Adrenal gland (tissue), 12 donors: ENCODE measurements around the gene FAR2. TPM values are rescaled to one million over a fixed set of nuclear protein-coding genes. Genes with fewer than 3 reads are reported as not detected.

Source experiments
- DNase-seq, 7 donors: peaks; one replicate each; pipeline ENCODE4 v3.0.0-alpha.2; 2019 to 2020
- H3K27ac ChIP-seq, 5 donors: fragments of 200-600 bp; sonication (generic) in 4 of 5; 1 replicate in 3 of 5; 2 replicates in 2 of 5; pipeline versions ENCODE4 v1.5.1 to v1.8.0; 2016 to 2020; ENCODE audit warnings: mild to moderate bottlenecking in 1 of 5
- H3K27me3 ChIP-seq: fragments of 200-600 bp; 2 replicates; pipeline ENCODE4 v1.8.0; 2021
- H3K36me3 ChIP-seq, 2 donors: fragments of 200-600 bp; replicated peaks in 1 of 2; 1 replicate in 1 of 2; 2 replicates in 1 of 2; pipeline versions ENCODE4 v1.5.1 to v1.8.0; 2018 to 2022
- H3K4me1 ChIP-seq, 2 donors: fragments of 200-600 bp; replicated peaks in 1 of 2; 1 replicate in 1 of 2; 2 replicates in 1 of 2; pipeline versions ENCODE4 v1.5.1 to v1.8.0; 2018 to 2021
- H3K4me3 ChIP-seq, 4 donors: fragments of 200-600 bp; sonication (generic) in 3 of 4; one replicate each; pipeline ENCODE4 v1.5.1; 2016 to 2018
- H3K9me3 ChIP-seq, 3 donors: fragments of 200-600 bp; sonication (generic) in 1 of 3; replicated peaks in 1 of 3; 1 replicate in 2 of 3; 2 replicates in 1 of 3; pipeline versions ENCODE4 v1.5.1 to v1.8.0; 2016 to 2021
- CTCF ChIP-seq, 6 experiments: fragments of 450-650 bp in 4 of 6; fragments of 200-600 bp in 2 of 6; sonication (generic) in 1 of 6; IDR thresholded peaks; 1 replicate in 5 of 6; 2 replicates in 1 of 6; pipeline versions ENCODE4 v1.5.1 to v1.8.0; 2016 to 2021; ENCODE audit warnings: antibody characterized with exemption in 6 of 6, mild to moderate bottlenecking in 2 of 6, moderate library complexity in 1 of 6
- POLR2A ChIP-seq, 2 donors: fragments of 450-650 bp; IDR thresholded peaks; one replicate each; pipeline ENCODE4 v1.6.1; 2017; ENCODE audit warnings: antibody characterized with exemption in 2 of 2, mild to moderate bottlenecking in 2 of 2, moderate library complexity in 1 of 2
- WGBS, 4 donors: extraction: QIAGEN DNeasy Blood & Tissue Kit in 2 of 4; methylation state at CpG; one replicate each; pipeline versions ENCODE4 v1.1.5 to v1.1.7; 2013 to 2017; 5-methylcytosine and 5-hydroxymethylcytosine counted together
- intact Hi-C, 2 donors: fragments of 100-400 bp; cut with DNase I; formaldehyde crosslinking; loops; one replicate each; pipeline versions ENCODE4 v1.14.1 to v1.15.0; 2022 to 2023
- polyA plus RNA-seq, 3 donors: library from polyadenylated mRNA; stranded (reverse); fragments of 200-250 nt in 2 of 3; fragments of 350-450 nt in 1 of 3; fragmentation: Illumina TruSeq in 1 of 3; extraction: RNeasy Lipid Tissue Mini Kit (QIAGEN cat#74804) in 1 of 3; gene quantifications; one replicate each; pipeline ENCODE4 v1.2.3, GENCODE V29; 2013 to 2014
- total RNA-seq, 9 donors: library from RNA; depleted of rRNA in 4 of 9; stranded (reverse); fragments of >200 nt in 4 of 9; fragments of 120-200 nt in 1 of 9; fragmentation: NEBNext Ultra II Directional in 1 of 9; extraction: Animal tissue kit (Norgen Biotek cat#: 25700) in 1 of 9; gene quantifications; one replicate each; pipeline versions ENCODE4 v1.1.0 to v1.2.4, GENCODE V29; 2013 to 2023
- donor health status: healthy with polysubstance abuse.
- donor health status: Bipolar disorder and iron deficiency.
- donor health status: DM: yes; HTN: yes; CAD: no.
- donor health status: DM: no; HTN: no; CAD: no.
- donor health status: DM: no; HTN: no; CAD: no.
- donor health status: DM: yes; HTN: yes; CAD: no.

FAR2 gene
- total and polyA plus RNA-seq, 12 donors = 1.9 to 10.3 (median 4.9) TPM

GRCh38 chr12:29230800-29231560 lies 81.9 kb downstream of the FAR2 start:
- H3K4me3 ChIP-seq = no peak overlapping the region
- 54 to 77% (median 64%) methylated on average over 2 of the region's 2 CpGs for WGBS, 4 donors
- no peaks in the 10 kb centered on the region for H3K27me3 ChIP-seq
- H3K9me3 ChIP-seq = no peaks in the 10 kb centered on the region
- TF ChIP-seq CTCF (IDR thresholded peaks at IDR 0.05) = no peak
- no peak for TF ChIP-seq POLR2A (IDR thresholded peaks at IDR 0.05)
- intact Hi-C loops = no loop called here
- H3K36me3 ChIP-seq = no peaks in the 10 kb centered on the region
- H3K27ac ChIP-seq = no peak overlapping the region
- no peaks in the 10 kb centered on the region for H3K4me1 ChIP-seq
- DNase-seq = no peak

DNA sequence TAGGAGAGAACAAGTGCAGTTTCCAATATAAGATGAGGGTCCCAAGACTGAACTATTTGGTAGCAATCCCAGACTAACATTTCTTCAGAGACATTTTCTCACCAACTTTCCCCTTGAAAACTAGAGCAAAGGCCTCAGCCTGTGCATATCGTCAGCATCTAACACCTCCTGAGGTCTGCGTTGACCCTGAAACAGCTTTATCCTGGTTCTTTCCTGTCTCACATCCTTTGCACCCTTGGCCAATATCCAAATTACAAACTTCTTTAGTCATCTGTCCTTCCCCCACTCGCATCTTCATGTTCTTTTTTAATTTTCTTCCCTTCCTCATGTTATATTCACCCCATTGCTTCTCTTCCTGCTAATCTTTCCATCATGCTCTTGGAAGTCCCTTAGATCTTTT lies 83.0 kb downstream of the FAR2 start:
- Histone ChIP-seq H3K4me1 (no peaks in the 10 kb centered on the region), H3K4me3 (no peak overlapping the region), H3K36me3 (no peaks in the 10 kb centered on the region), H3K27me3 (no peaks in the 10 kb centered on the region), H3K9me3 (no peaks in the 10 kb centered on the region), H3K27ac (no peak overlapping the region)
- TF ChIP-seq CTCF (IDR thresholded peaks at IDR 0.05) (no peak), POLR2A (IDR thresholded peaks at IDR 0.05) (no peak)
- WGBS, 4 donors = 67 to 77% (median 71%) methylated on average over 3 of the region's 3 CpGs
- intact Hi-C loops = no loop called here
- no peak for DNase-seq

GRCh38 chr12:29234552-29234951 lies 85.5 kb downstream of the FAR2 start:
- intact Hi-C loops = no loop called here
- no peak for TF ChIP-seq POLR2A (IDR thresholded peaks at IDR 0.05)
- no peak for TF ChIP-seq CTCF (IDR thresholded peaks at IDR 0.05)
- DNase-seq = no peak
- no peak overlapping the region for H3K27ac ChIP-seq
- no peaks in the 10 kb centered on the region for H3K36me3 ChIP-seq
- 75 to 88% (median 80%) methylated on average over 2 of the region's 2 CpGs for WGBS, 4 donors
- no peaks in the 10 kb centered on the region for H3K4me1 ChIP-seq
- no peaks in the 10 kb centered on the region for H3K27me3 ChIP-seq
- H3K9me3 ChIP-seq = no peaks in the 10 kb centered on the region
- no peak overlapping the region for H3K4me3 ChIP-seq

DNA sequence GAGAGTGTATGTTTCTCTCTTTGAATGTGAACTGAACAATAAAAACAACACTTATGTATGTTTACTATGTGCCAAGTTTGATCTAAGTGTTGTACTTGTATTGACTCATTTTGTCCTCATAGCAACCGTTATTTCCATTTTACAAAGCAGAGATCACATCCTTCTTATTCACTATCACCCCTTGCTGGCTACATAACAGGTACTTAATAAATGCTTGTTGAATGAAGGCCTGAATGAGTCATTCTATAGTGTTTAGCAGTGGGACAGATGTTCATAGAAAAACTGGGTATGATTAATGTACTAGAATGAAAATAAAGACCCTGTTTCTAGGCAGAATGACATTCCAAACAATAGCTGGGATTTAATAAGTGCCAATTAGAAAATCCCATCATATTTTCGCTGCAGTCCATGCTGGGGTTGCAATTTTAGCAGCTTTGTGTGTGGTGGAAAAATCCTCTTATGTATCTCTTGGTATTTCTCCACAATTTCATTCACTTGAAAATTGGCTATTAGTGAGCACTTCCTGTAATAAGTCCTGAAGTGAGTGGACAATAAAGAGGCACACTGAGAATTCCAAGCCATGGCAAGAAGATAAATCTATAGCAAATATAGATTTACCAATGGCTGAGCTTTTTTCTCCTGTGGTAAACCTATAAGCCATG lies 86.0 kb downstream of the FAR2 start:
- Histone ChIP-seq H3K27ac (no peak overlapping the region), H3K36me3 (no peaks in the 10 kb centered on the region), H3K4me3 (no peak overlapping the region), H3K27me3 (no peaks in the 10 kb centered on the region), H3K9me3 (no peaks in the 10 kb centered on the region), H3K4me1 (no peaks in the 10 kb centered on the region)
- intact Hi-C loops = no loop called here
- DNase-seq = no peak
- 54 to 69% (median 65%) methylated on average over 2 of the region's 2 CpGs for WGBS, 4 donors
- TF ChIP-seq CTCF (IDR thresholded peaks at IDR 0.05) (no peak), POLR2A (IDR thresholded peaks at IDR 0.05) (no peak)
